HEK293 (cell line): ENCODE results near the gene HMGCLL1.

Source experiments
- CTCF ChIP-seq: fragments of 450-650 bp; formaldehyde crosslinking; IDR thresholded peaks from 2 replicates; pipeline ENCODE4 v1.5.1; 2016; ENCODE audit warnings: missing biosample characterization, missing genetic modification characterization
- REST ChIP-seq: fragments of 450-650 bp; formaldehyde crosslinking; IDR thresholded peaks from 2 replicates; pipeline ENCODE4 v1.5.1; 2016; ENCODE audit warnings: missing biosample characterization, missing genetic modification characterization
- ZBTB11 ChIP-seq: fragments of 450-650 bp; formaldehyde crosslinking; conservative IDR thresholded peaks from 2 replicates; pipeline ENCODE4 v1.5.1; 2016; ENCODE audit warnings: low read depth, missing biosample characterization, missing genetic modification characterization
- ZBTB8A ChIP-seq: fragments of 450-650 bp; formaldehyde crosslinking; IDR thresholded peaks from 2 replicates; pipeline ENCODE4 v1.5.1; 2016; ENCODE audit warnings: missing biosample characterization, missing genetic modification characterization
- ZNF362 ChIP-seq: fragments of 450-650 bp; formaldehyde crosslinking; IDR thresholded peaks from 2 replicates; pipeline ENCODE4 v1.5.1; 2016; ENCODE audit warnings: missing biosample characterization, missing genetic modification characterization
- ZNF501 ChIP-seq: fragments of 450-650 bp; formaldehyde crosslinking; IDR thresholded peaks from 2 replicates; pipeline ENCODE4 v1.5.1; 2016; ENCODE audit warnings: missing biosample characterization, missing genetic modification characterization
- ZNF560 ChIP-seq: fragments of 450-650 bp; formaldehyde crosslinking; IDR thresholded peaks from 2 replicates; pipeline ENCODE4 v1.5.1; 2017; ENCODE audit warnings: missing biosample characterization, missing genetic modification characterization, borderline replicate concordance

DNA sequence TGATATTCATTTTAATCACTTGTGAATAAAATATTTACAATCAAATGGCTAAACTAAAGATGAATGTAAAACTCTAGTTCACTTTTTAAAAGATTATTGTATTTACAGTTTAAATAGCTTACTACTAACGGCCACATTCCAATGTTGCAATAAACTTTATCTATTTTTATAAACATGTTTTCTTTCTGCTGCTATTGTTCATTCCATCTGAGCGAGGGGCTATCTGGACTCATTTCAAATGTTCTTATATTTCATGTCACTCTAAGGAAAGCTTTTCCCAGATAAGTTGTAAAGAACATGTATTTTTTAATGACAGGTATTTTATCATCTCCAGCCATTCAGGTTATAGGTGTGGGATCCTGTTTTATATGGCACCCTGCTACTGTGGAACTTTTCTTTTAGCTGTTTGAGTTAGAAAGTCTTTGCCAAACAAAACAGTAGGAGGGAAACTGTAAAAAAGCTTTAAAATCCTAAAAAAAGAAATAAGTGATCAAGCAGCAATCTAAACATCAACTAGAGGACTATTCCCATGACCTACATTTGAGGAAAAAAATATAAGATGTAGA, 42.5 kb downstream of the HMGCLL1 start:
- TF ChIP-seq CTCF (no peak), REST (tag by site-specific recombination) (no peak), ZBTB8A (no peak), ZNF560 (tag by site-specific recombination) (no peak), ZNF501 (tag by site-specific recombination) (no peak), ZNF362 (tag by site-specific recombination) (no peak), ZBTB11 (tag by site-specific recombination) (no peak)
